ENCODE measurements around the gene MYO7B. TPM values are rescaled to one million over a fixed set of nuclear protein-coding genes. Genes with fewer than 3 reads are reported as not detected.

MYO7B gene
- total and polyA plus RNA-seq, 7 donors = 0.28 to 0.61 (median 0.49) TPM

- WGBS, 3 donors = 93 to 97% (median 95%) methylated on average over 8 of the region's 8 CpGs
- ATAC-seq (no peak), DNase-seq (no peak)
- no peak overlapping the region for H3K27ac ChIP-seq
- H3K4me3 ChIP-seq = no peak overlapping the region
- no peaks in the 10 kb centered on the region for H3K27me3 ChIP-seq (ENCODE audit: insufficient read depth in 3 of 3, low read length in 2 of 3)
- H3K9me3 ChIP-seq = no peaks in the 10 kb centered on the region
- no peak for TF ChIP-seq CTCF (IDR thresholded peaks at IDR 0.05)
- intact Hi-C loops (cut with DNase I) = loop anchor here in 1 of 2 donors (1.0 to 10.0 kb wide), 3 partner anchors 59 to 234 kb away; no protein-coding TSS in a partner anchor
- H3K36me3 ChIP-seq (ENCODE audit: insufficient read depth in 1 of 2, low read depth in 1 of 2) = no peaks in the 10 kb centered on the region
- no peaks in the 10 kb centered on the region for H3K4me1 ChIP-seq
Observed at GRCh38 chr2:127590386-127591190, 55.1 kb downstream of the MYO7B start.

- no peaks in the 10 kb centered on the region for H3K9me3 ChIP-seq
- WGBS, 3 donors = 51 to 57% (median 55%) methylated on average over 10 of the region's 10 CpGs
- ATAC-seq = peak; percentile 82 to 94 (median 87)
- H3K27ac ChIP-seq = no peak overlapping the region
- H3K4me1 ChIP-seq = no peaks in the 10 kb centered on the region
- intact Hi-C loops (cut with DNase I) = loop anchor here in 1 of 2 donors (1.0 to 10.0 kb wide), 3 partner anchors 58 to 233 kb away; no protein-coding TSS in a partner anchor
- no peak overlapping the region for H3K4me3 ChIP-seq
- peak; percentile 84 for TF ChIP-seq CTCF (IDR thresholded peaks at IDR 0.05)
- DNase-seq = peak; percentile 67 to 77
- H3K36me3 ChIP-seq (ENCODE audit: insufficient read depth in 1 of 2, low read depth in 1 of 2) = no peaks in the 10 kb centered on the region
- no peaks in the 10 kb centered on the region for H3K27me3 ChIP-seq (ENCODE audit: insufficient read depth in 3 of 3, low read length in 2 of 3)
Observed at GRCh38 chr2:127591221-127591923, 55.9 kb downstream of the MYO7B start.

- intact Hi-C loops (cut with DNase I) = loop anchor here in 1 of 2 donors (5.0 to 10.0 kb wide), 2 partner anchors 105 to 232 kb away; no protein-coding TSS in a partner anchor
- WGBS, 3 donors = 77 to 79% (median 79%) methylated on average over 33 to 37 of the region's 37 CpGs
- Histone ChIP-seq H3K27me3 (ENCODE audit: insufficient read depth in 3 of 3, low read length in 2 of 3) (no peaks in the 10 kb centered on the region), H3K27ac (no peak overlapping the region), H3K36me3 (ENCODE audit: insufficient read depth in 1 of 2, low read depth in 1 of 2) (no peaks in the 10 kb centered on the region), H3K4me3 (no peak overlapping the region), H3K9me3 (no peaks in the 10 kb centered on the region), H3K4me1 (no peaks in the 10 kb centered on the region)
- no peak for DNase-seq
- TF ChIP-seq CTCF (IDR thresholded peaks at IDR 0.05) = no peak
- peak in 1 of 4 donors; percentile 26 for ATAC-seq
Observed at GRCh38 chr2:127592761-127593227, 57.3 kb downstream of the MYO7B start.

GRCh38 chr2:127593228-127594115 is 58.0 kb downstream of the MYO7B start:
- Histone ChIP-seq H3K27ac (no peak overlapping the region), H3K4me1 (no peaks in the 10 kb centered on the region), H3K9me3 (no peaks in the 10 kb centered on the region), H3K36me3 (ENCODE audit: insufficient read depth in 1 of 2, low read depth in 1 of 2) (no peaks in the 10 kb centered on the region), H3K27me3 (ENCODE audit: insufficient read depth in 3 of 3, low read length in 2 of 3) (no peaks in the 10 kb centered on the region), H3K4me3 (no peak overlapping the region)
- ATAC-seq = peak in 1 of 4 donors; percentile 18
- no peak for DNase-seq
- TF ChIP-seq CTCF (IDR thresholded peaks at IDR 0.05) = no peak
- 77 to 86% (median 85%) methylated on average over 25 to 27 of the region's 27 CpGs for WGBS, 3 donors
- intact Hi-C loops (cut with DNase I) = loop anchor here in 1 of 2 donors (5.0 to 10.0 kb wide), 2 partner anchors 104 to 231 kb away; no protein-coding TSS in a partner anchor

Measured in psoas muscle (tissue), 8 donors.